Parathyroid adenoma (tissue), 2 donors: ENCODE results near the gene GNAO1.

Experiments used
- H2AFZ ChIP-seq: fragments of 300-600 bp; sonication (generic); one replicate; pipeline ENCODE4 v1.7.0; 2017; ENCODE audit warnings: antibody characterized with exemption, mild to moderate bottlenecking
- H3K27ac ChIP-seq: fragments of 300-600 bp; sonication (generic); one replicate; pipeline ENCODE4 v1.7.0; 2017
- H3K27me3 ChIP-seq: fragments of 300-600 bp; sonication (generic); one replicate; pipeline ENCODE4 v1.7.0; 2017; ENCODE audit warnings: low read length; ENCODE audit not compliant: control insufficient read depth, insufficient read depth
- H3K36me3 ChIP-seq: fragments of 300-600 bp; sonication (generic); one replicate; pipeline ENCODE4 v1.7.0; 2017; ENCODE audit warnings: low read length; ENCODE audit not compliant: control insufficient read depth, insufficient read depth
- H3K4me1 ChIP-seq: fragments of 300-600 bp; sonication (generic); one replicate; pipeline ENCODE4 v1.7.0; 2017; ENCODE audit warnings: control low read depth
- H3K4me2 ChIP-seq: fragments of 300-600 bp; sonication (generic); one replicate; pipeline ENCODE4 v1.7.0; 2017; ENCODE audit warnings: low read length
- H3K4me3 ChIP-seq: fragments of 300-600 bp; sonication (generic); one replicate; pipeline ENCODE4 v1.7.0; 2017; ENCODE audit warnings: low read depth, low read length
- H3K79me2 ChIP-seq: fragments of 300-600 bp; sonication (generic); one replicate; pipeline ENCODE4 v1.7.0; 2017; ENCODE audit warnings: control low read depth
- H3K9ac ChIP-seq: fragments of 300-600 bp; sonication (generic); one replicate; pipeline ENCODE4 v1.7.0; 2017; ENCODE audit warnings: mild to moderate bottlenecking
- H3K9me3 ChIP-seq: fragments of 300-600 bp; sonication (generic); one replicate; pipeline ENCODE4 v1.7.0; 2017; ENCODE audit warnings: low read length; ENCODE audit not compliant: control insufficient read depth
- CTCF ChIP-seq: fragments of 300-600 bp; sonication (generic); IDR thresholded peaks from one replicate; pipeline ENCODE4 v1.7.0; 2017; ENCODE audit warnings: antibody characterized with exemption, mild to moderate bottlenecking
- donor health status: primary hyperparathyroidism.

Gene GNAO1

GRCh38 chr16:56363181-56363716 is 172.0 kb downstream of the GNAO1 start:
- H3K4me2 ChIP-seq: no peak overlapping the region
- no peak overlapping the region for H3K9ac ChIP-seq
- no peaks in the 10 kb centered on the region for H3K4me1 ChIP-seq
- no peak overlapping the region for H3K4me3 ChIP-seq
- H3K36me3 ChIP-seq: no peaks in the 10 kb centered on the region
- H3K27me3 ChIP-seq: no peaks in the 10 kb centered on the region
- no peak overlapping the region for H2AFZ ChIP-seq
- no peak overlapping the region for H3K27ac ChIP-seq
- no peak for TF ChIP-seq CTCF
- H3K79me2 ChIP-seq: peaks cover 13% of the 10 kb centered on the region
- no peaks in the 10 kb centered on the region for H3K9me3 ChIP-seq

GRCh38 chr16:56363781-56364565 is 172.7 kb downstream of the GNAO1 start:
- Histone ChIP-seq H3K79me2 (peaks cover 13% of the 10 kb centered on the region), H3K27ac (no peak overlapping the region), H2AFZ (no peak overlapping the region), H3K9ac (no peak overlapping the region), H3K36me3 (no peaks in the 10 kb centered on the region), H3K27me3 (no peaks in the 10 kb centered on the region), H3K4me1 (peaks cover 3% of the 10 kb centered on the region), H3K4me2 (no peak overlapping the region), H3K4me3 (no peak overlapping the region), H3K9me3 (no peaks in the 10 kb centered on the region)
- TF ChIP-seq CTCF: no peak

- no peak overlapping the region for H3K9ac ChIP-seq
- peaks cover 12% of the 10 kb centered on the region for H3K4me1 ChIP-seq
- H3K27me3 ChIP-seq: no peaks in the 10 kb centered on the region
- no peak overlapping the region for H2AFZ ChIP-seq
- no peak overlapping the region for H3K4me2 ChIP-seq
- no peak overlapping the region for H3K27ac ChIP-seq
- no peaks in the 10 kb centered on the region for H3K36me3 ChIP-seq
- H3K79me2 ChIP-seq: peaks cover 13% of the 10 kb centered on the region
- no peaks in the 10 kb centered on the region for H3K9me3 ChIP-seq
- TF ChIP-seq CTCF: no peak
- no peak overlapping the region for H3K4me3 ChIP-seq
Measured at GRCh38 chr16:56364865-56365264, 173.6 kb downstream of the GNAO1 start.

GRCh38 chr16:56365552-56365951 is 174.3 kb downstream of the GNAO1 start:
- Histone ChIP-seq H3K27me3 (no peaks in the 10 kb centered on the region), H2AFZ (no peak overlapping the region), H3K4me2 (no peak overlapping the region), H3K36me3 (no peaks in the 10 kb centered on the region), H3K4me1 (peaks cover 18% of the 10 kb centered on the region), H3K9ac (no peak overlapping the region), H3K79me2 (peaks cover 13% of the 10 kb centered on the region), H3K9me3 (no peaks in the 10 kb centered on the region), H3K4me3 (no peak overlapping the region), H3K27ac (no peak overlapping the region)
- TF ChIP-seq CTCF: no peak

GRCh38 chr16:56366945-56367344 is 175.7 kb downstream of the GNAO1 start:
- H3K27ac ChIP-seq: no peak overlapping the region

More at GRCh38 chr16:56366945-56367344, 175.7 kb downstream of the GNAO1 start:
- H3K36me3 ChIP-seq: no peaks in the 10 kb centered on the region
- peaks cover 13% of the 10 kb centered on the region for H3K79me2 ChIP-seq
- no peak overlapping the region for H3K4me3 ChIP-seq
- TF ChIP-seq CTCF: no peak
- H3K4me1 ChIP-seq: peaks cover 30% of the 10 kb centered on the region
- no peak overlapping the region for H3K9ac ChIP-seq
- no peaks in the 10 kb centered on the region for H3K9me3 ChIP-seq
- H3K4me2 ChIP-seq: no peak overlapping the region
- H2AFZ ChIP-seq: no peak overlapping the region
- H3K27me3 ChIP-seq: no peaks in the 10 kb centered on the region
